Natural killer cell (primary cell): Measurements from ENCODE around the gene PMF1. TPM values are rescaled to one million over a fixed set of nuclear protein-coding genes. Genes with fewer than 3 reads are reported as not detected.
A peak's percentile ranks its signal among the peaks of the same experiment; 100 is the strongest.

ENCODE experiments used
- ATAC-seq, 3 donors: fragments of 150-1000 bp in 2 of 3; fragments of 200-7000 bp in 1 of 3; cut with Tn5 transposase; 1 replicate in 1 of 3; 2 replicates in 2 of 3; pipeline ENCODE4 v1.10.0; 2021; ENCODE audit warnings: mild to moderate bottlenecking in 2 of 3, moderate library complexity in 2 of 3
- DNase-seq, 2 donors: peaks; one replicate each; pipeline versions ENCODE4 v3.0.0 to v3.0.0-alpha.2; 2013 to 2021; ENCODE audit warnings: mixed read lengths in 1 of 2
- H3K27ac ChIP-seq: one replicate; pipeline ENCODE4 v1.5.1; 2013; ENCODE audit warnings: mild to moderate bottlenecking, low read length
- H3K27me3 ChIP-seq: one replicate; pipeline ENCODE4 v1.6.1; 2013; ENCODE audit warnings: low read length; ENCODE audit not compliant: control insufficient read depth, insufficient read depth
- H3K36me3 ChIP-seq: one replicate; pipeline ENCODE4 v1.6.1; 2013; ENCODE audit warnings: low read length; ENCODE audit not compliant: control insufficient read depth, insufficient read depth
- H3K4me1 ChIP-seq: one replicate; pipeline ENCODE4 v1.6.1; 2013; ENCODE audit warnings: low read length; ENCODE audit not compliant: control insufficient read depth, insufficient read depth
- H3K4me3 ChIP-seq: one replicate; pipeline ENCODE4 v1.5.1; 2013; ENCODE audit warnings: low read length
- H3K9me3 ChIP-seq: one replicate; pipeline ENCODE4 v1.6.1; 2013; ENCODE audit warnings: low read length; ENCODE audit not compliant: control insufficient read depth, insufficient read depth
- H3K27ac Mint-ChIP-seq, 2 donors: one replicate each; pipeline ENCODE4 v1.8.0; 2022; ENCODE audit warnings: mild to moderate bottlenecking in 2 of 2, mixed read lengths in 2 of 2, moderate library complexity in 1 of 2
- H3K27me3 Mint-ChIP-seq, 2 donors: one replicate each; pipeline ENCODE4 v1.8.0; 2022; ENCODE audit warnings: low read depth in 2 of 2, mixed read lengths in 2 of 2
- H3K36me3 Mint-ChIP-seq: one replicate; pipeline ENCODE4 v1.8.0; 2022; ENCODE audit warnings: mixed read lengths
- H3K4me1 Mint-ChIP-seq, 2 donors: one replicate each; pipeline ENCODE4 v1.8.0; 2022; ENCODE audit warnings: mixed read lengths in 2 of 2
- H3K4me3 Mint-ChIP-seq: one replicate; pipeline ENCODE4 v1.8.0; 2022; ENCODE audit warnings: mild to moderate bottlenecking, moderate library complexity, mixed read lengths
- H3K9me3 Mint-ChIP-seq, 2 donors: one replicate each; pipeline ENCODE4 v1.8.0; 2022; ENCODE audit warnings: mixed read lengths in 2 of 2
- WGBS: methylation state at CpG from one replicate; pipeline ENCODE4 v1.1.7; 2013; ENCODE audit warnings: missing lambda C conversion rate; ENCODE audit not compliant: insufficient coverage; 5-methylcytosine and 5-hydroxymethylcytosine counted together
- intact Hi-C: fragments of 100-400 bp; cut with micrococcal nuclease; formaldehyde crosslinking; loops from one replicate; pipeline ENCODE4 v1.14.2; 2022
- total RNA-seq, 4 donors: library from RNA; stranded (reverse); fragments of 120-200 nt in 1 of 4; gene quantifications; one replicate each; pipeline versions ENCODE4 v1.2.3 to v1.2.4, GENCODE V29; 2013 to 2022
- TF ChIP-seq, protein P1 (sequence below): fragments of 200-600 bp; IDR thresholded peaks from one replicate; pipeline ENCODE4 v1.8.0; 2022; ENCODE audit warnings: antibody characterized with exemption

PMF1 gene
- total RNA-seq, 3 donors from 2014 or later (not counting 1 experiment from before 2014, with no cell fraction given): 61.5 to 70.3 (median 64.0) TPM

DNA sequence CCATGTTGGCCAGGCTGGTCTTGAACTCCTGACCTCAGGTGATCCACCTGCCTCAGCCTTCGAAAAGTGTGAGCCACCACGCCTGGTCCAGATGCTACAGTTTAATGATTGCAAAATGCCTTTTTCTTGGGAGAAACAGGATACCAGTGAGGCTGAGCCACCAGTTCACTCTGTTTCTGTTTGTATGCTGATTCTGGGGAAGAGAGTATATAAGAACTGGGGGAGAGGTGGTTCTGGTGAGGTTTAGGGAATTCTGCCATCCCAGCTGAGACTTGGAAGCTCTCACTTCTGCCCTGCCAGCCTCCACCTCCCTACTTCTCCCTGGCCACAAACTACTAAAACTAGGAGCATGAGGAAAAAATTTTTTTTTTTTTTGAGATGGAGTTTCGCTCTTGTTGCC lies 8.1 kb upstream of the PMF1 start:
- H3K9me3 Mint-ChIP-seq: no peaks in the 10 kb centered on the region

DNA sequence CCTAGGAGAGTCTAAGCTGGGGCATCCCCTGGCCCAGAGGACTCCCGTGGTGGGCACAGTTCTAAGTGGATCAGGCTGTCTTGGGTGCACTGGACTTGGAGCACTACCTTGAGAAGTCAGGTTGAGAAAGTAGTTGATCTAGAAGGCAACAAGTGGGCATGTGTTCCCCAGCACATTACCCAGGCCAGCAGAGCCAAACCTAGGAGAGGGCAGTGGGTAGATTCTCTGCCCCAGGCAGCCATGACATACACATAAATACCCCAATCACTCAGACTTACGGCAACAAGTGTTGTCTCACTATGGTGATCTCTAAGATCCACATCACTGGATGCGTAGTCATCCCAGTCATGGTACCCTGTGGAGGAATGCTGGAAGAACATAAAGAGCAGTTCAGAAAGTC lies 1.6 kb upstream of the PMF1 start:
- no peaks in the 10 kb centered on the region for H3K9me3 Mint-ChIP-seq
- peak overlapping the region; percentile 45 for H3K4me3 Mint-ChIP-seq
- ATAC-seq (no peak), DNase-seq (no peak)
- no peak overlapping the region for H3K27ac ChIP-seq
- H3K4me1 ChIP-seq: peaks cover 20% of the 10 kb centered on the region
- peaks cover 8% of the 10 kb centered on the region for H3K36me3 Mint-ChIP-seq
- 98% methylated on average over 3 of the region's 3 CpGs for WGBS
- no peaks in the 10 kb centered on the region for H3K9me3 ChIP-seq
- H3K4me3 ChIP-seq: no peak overlapping the region
- intact Hi-C loops: no loop called here
- peaks cover 27% of the 10 kb centered on the region for H3K36me3 ChIP-seq
- H3K27ac Mint-ChIP-seq: peak overlapping the region; percentile 99
- H3K27me3 Mint-ChIP-seq: no peaks in the 10 kb centered on the region
- H3K27me3 ChIP-seq: no peaks in the 10 kb centered on the region
- peaks cover 20 to 25% of the 10 kb centered on the region in 2 donors for H3K4me1 Mint-ChIP-seq
- TF ChIP-seq, protein P1, sequence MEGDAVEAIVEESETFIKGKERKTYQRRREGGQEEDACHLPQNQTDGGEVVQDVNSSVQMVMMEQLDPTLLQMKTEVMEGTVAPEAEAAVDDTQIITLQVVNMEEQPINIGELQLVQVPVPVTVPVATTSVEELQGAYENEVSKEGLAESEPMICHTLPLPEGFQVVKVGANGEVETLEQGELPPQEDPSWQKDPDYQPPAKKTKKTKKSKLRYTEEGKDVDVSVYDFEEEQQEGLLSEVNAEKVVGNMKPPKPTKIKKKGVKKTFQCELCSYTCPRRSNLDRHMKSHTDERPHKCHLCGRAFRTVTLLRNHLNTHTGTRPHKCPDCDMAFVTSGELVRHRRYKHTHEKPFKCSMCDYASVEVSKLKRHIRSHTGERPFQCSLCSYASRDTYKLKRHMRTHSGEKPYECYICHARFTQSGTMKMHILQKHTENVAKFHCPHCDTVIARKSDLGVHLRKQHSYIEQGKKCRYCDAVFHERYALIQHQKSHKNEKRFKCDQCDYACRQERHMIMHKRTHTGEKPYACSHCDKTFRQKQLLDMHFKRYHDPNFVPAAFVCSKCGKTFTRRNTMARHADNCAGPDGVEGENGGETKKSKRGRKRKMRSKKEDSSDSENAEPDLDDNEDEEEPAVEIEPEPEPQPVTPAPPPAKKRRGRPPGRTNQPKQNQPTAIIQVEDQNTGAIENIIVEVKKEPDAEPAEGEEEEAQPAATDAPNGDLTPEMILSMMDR: no peak

More for the DNA sequence above, 8.1 kb upstream of the PMF1 start:
- H3K4me3 ChIP-seq: no peak overlapping the region
- peaks cover 39% of the 10 kb centered on the region for H3K36me3 ChIP-seq
- H3K27me3 Mint-ChIP-seq: no peaks in the 10 kb centered on the region
- peaks cover 8% of the 10 kb centered on the region for H3K36me3 Mint-ChIP-seq
- no peak overlapping the region for H3K27ac ChIP-seq
- H3K27ac Mint-ChIP-seq: no peak overlapping the region
- DNase-seq (no peak), ATAC-seq (no peak)
- no peaks in the 10 kb centered on the region for H3K27me3 ChIP-seq
- H3K4me1 Mint-ChIP-seq: peaks cover 14 to 17% of the 10 kb centered on the region in 2 donors
- no peaks in the 10 kb centered on the region for H3K4me1 ChIP-seq
- no peaks in the 10 kb centered on the region for H3K9me3 ChIP-seq
- no peak overlapping the region for H3K4me3 Mint-ChIP-seq
- WGBS: 97% methylated on average over 2 of the region's 3 CpGs
- intact Hi-C loops: no loop called here
- TF ChIP-seq, protein P1: no peak

DNA sequence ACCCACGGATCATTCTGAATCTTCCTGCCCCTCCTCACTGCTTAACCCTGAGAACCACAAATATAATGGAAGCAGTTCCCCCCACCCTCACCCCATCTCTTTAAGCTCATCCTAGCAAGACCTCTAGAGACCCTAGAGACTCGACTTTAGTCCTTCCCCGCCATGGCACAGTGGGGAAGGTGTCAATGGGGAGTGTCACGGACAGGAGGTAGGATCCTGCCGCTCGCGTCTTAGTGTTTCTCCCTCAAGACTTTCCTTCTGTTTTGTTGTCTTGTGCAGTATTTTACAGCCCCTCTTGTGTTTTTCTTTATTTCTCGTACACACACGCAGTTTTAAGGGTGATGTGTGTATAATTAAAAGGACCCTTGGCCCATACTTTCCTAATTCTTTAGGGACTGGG lies 677 bp upstream of the PMF1 start:
- H3K36me3 ChIP-seq: peaks cover 27% of the 10 kb centered on the region
- H3K27me3 ChIP-seq: no peaks in the 10 kb centered on the region

More for the DNA sequence above, 677 bp upstream of the PMF1 start:
- Histone ChIP-seq H3K27ac (peak overlapping the region; percentile 85), H3K9me3 (no peaks in the 10 kb centered on the region), H3K4me3 (peak overlapping the region; percentile 60), H3K4me1 (peaks cover 20% of the 10 kb centered on the region)
- H3K9me3 Mint-ChIP-seq: no peaks in the 10 kb centered on the region
- no peaks in the 10 kb centered on the region for H3K27me3 Mint-ChIP-seq
- H3K4me1 Mint-ChIP-seq: peaks cover 20 to 25% of the 10 kb centered on the region in 2 donors
- WGBS: 96% methylated on average over 8 of the region's 9 CpGs
- H3K4me3 Mint-ChIP-seq: peak overlapping the region; percentile 98
- intact Hi-C loops: loop anchor here (1.0 kb wide), 1 partner anchor 18 kb away; the partner anchor contains the start of gene SLC25A44
- TF ChIP-seq, protein P1: no peak
- peaks cover 8% of the 10 kb centered on the region for H3K36me3 Mint-ChIP-seq
- no peak for DNase-seq
- ATAC-seq: no peak
- peak overlapping the region; percentile 99 for H3K27ac Mint-ChIP-seq
